B cell (primary cell): ENCODE results near the gene SRXN1. TPM values are rescaled to one million over a fixed set of nuclear protein-coding genes. Genes with fewer than 3 reads are reported as not detected.

Source experiments
- ATAC-seq: fragments of 200-7000 bp; cut with Tn5 transposase; one replicate; pipeline ENCODE4 v1.10.0; 2021; ENCODE audit warnings: low read depth, mild to moderate bottlenecking, moderate number of reproducible peaks, moderate library complexity
- CTCF ChIA-PET: fragments of 350-600 bp; sonication (Branson Sonifier 250); formaldehyde crosslinking; loops from one replicate; lab custom pipeline; 2021; ENCODE audit warnings: antibody characterized with exemption, inconsistent platforms; lab: Charles Lee
- POLR2A ChIA-PET: fragments of 350-600 bp; sonication (Branson Sonifier 250); formaldehyde crosslinking; loops from one replicate; lab custom pipeline; 2021; ENCODE audit warnings: antibody characterized with exemption; lab: Charles Lee
- DNase-seq: peaks from one replicate; pipeline ENCODE4 v3.0.0; 2013
- H2AFZ ChIP-seq: 2 replicates; pipeline ENCODE4 v1.6.1; 2012; ENCODE audit warnings: mild to moderate bottlenecking, low read depth, low read length; ENCODE audit not compliant: insufficient read depth, poor library complexity, severe bottlenecking
- H3K27ac ChIP-seq, 2 donors: 1 replicate in 1 of 2; 2 replicates in 1 of 2; pipeline ENCODE4 v1.5.1; 2012 to 2013; ENCODE audit warnings: low read length in 2 of 2, mild to moderate bottlenecking in 2 of 2, moderate library complexity in 1 of 2
- H3K27me3 ChIP-seq, 4 experiments: fragments of 200-600 bp in 1 of 4; sonication (generic) in 1 of 4; replicated peaks in 1 of 4; 1 replicate in 2 of 4; 2 replicates in 2 of 4; pipeline versions ENCODE4 v1.6.1 to v1.7.0; 2013 to 2016; ENCODE audit warnings: low read length in 3 of 4, mild to moderate bottlenecking in 2 of 4, mixed read lengths in 1 of 4, moderate library complexity in 1 of 4; ENCODE audit not compliant: insufficient read depth in 4 of 4, control insufficient read depth in 3 of 4; ENCODE audit errors: control extremely low read depth in 1 of 4
- H3K36me3 ChIP-seq, 2 experiments: replicated peaks in 1 of 2; 1 replicate in 1 of 2; 2 replicates in 1 of 2; pipeline versions ENCODE4 v1.6.1 to v1.7.1; 2013; ENCODE audit warnings: low read length in 1 of 2; ENCODE audit not compliant: insufficient read depth in 2 of 2, control insufficient read depth in 1 of 2; ENCODE audit errors: control extremely low read depth in 1 of 2, extremely low read depth in 1 of 2
- H3K4me1 ChIP-seq, 2 donors: fragments of 200-600 bp in 1 of 2; sonication (generic) in 1 of 2; 1 replicate in 1 of 2; 2 replicates in 1 of 2; pipeline versions ENCODE4 v1.5.1 to v1.6.1; 2013 to 2017; ENCODE audit warnings: low read length in 2 of 2; ENCODE audit not compliant: control insufficient read depth in 2 of 2, insufficient read depth in 2 of 2
- H3K4me2 ChIP-seq: replicated peaks from 2 replicates; pipeline ENCODE3; 2012; ENCODE audit warnings: mild to moderate bottlenecking, low read depth, low read length; ENCODE audit not compliant: poor library complexity, severe bottlenecking
- H3K4me3 ChIP-seq, 5 experiments: fragments of 200-600 bp in 1 of 5; sonication (generic) in 1 of 5; 1 replicate in 3 of 5; 2 replicates in 2 of 5; pipeline versions ENCODE4 v1.5.1 to v1.7.0; 2011 to 2016; ENCODE audit warnings: low read length in 4 of 5, mild to moderate bottlenecking in 4 of 5, low read depth in 2 of 5, control low read depth in 1 of 5, moderate library complexity in 1 of 5; ENCODE audit not compliant: insufficient read depth in 1 of 5; ENCODE audit errors: control extremely low read depth in 1 of 5, extremely low read depth in 1 of 5
- H3K79me2 ChIP-seq: fragments of 200-600 bp; sonication (generic); one replicate; pipeline ENCODE4 v1.6.0; 2016; ENCODE audit warnings: low read length; ENCODE audit not compliant: control insufficient read depth, insufficient read depth
- H3K9ac ChIP-seq: fragments of 200-600 bp; sonication (generic); 2 replicates; pipeline ENCODE4 v1.6.1; 2017; ENCODE audit warnings: mild to moderate bottlenecking, low read length, moderate library complexity
- H3K9me3 ChIP-seq, 3 donors: one replicate each; pipeline versions ENCODE4 v1.6.1 to v1.7.1; 2013; ENCODE audit warnings: low read length in 2 of 3; ENCODE audit not compliant: control insufficient read depth in 2 of 3, insufficient read depth in 1 of 3; ENCODE audit errors: control extremely low read depth in 1 of 3
- H4K20me1 ChIP-seq: 2 replicates; pipeline ENCODE4 v1.6.0; 2012; ENCODE audit warnings: mild to moderate bottlenecking, low read length; ENCODE audit not compliant: insufficient read depth, control insufficient read depth, poor library complexity, severe bottlenecking
- H3K27ac Mint-ChIP-seq: one replicate; pipeline ENCODE4 v1.8.0; 2021; ENCODE audit warnings: mixed read lengths
- H3K27me3 Mint-ChIP-seq: one replicate; pipeline ENCODE4 v1.8.0; 2021; ENCODE audit warnings: mixed read lengths
- H3K4me1 Mint-ChIP-seq: one replicate; pipeline ENCODE4 v1.8.0; 2021; ENCODE audit warnings: mixed read lengths
- H3K4me3 Mint-ChIP-seq: one replicate; pipeline ENCODE4 v1.8.0; 2021; ENCODE audit warnings: mixed read lengths
- H3K9me3 Mint-ChIP-seq: one replicate; pipeline ENCODE4 v1.8.0; 2022; ENCODE audit warnings: mixed read lengths; ENCODE audit not compliant: insufficient read depth
- EZH2 ChIP-seq: IDR thresholded peaks from 2 replicates; pipeline ENCODE4 v1.6.1; 2012; ENCODE audit warnings: borderline replicate concordance, low read depth, mild to moderate bottlenecking, moderate library complexity, low read length; ENCODE audit not compliant: insufficient read depth, poor library complexity, severe bottlenecking
- WGBS: methylation state at CpG from one replicate; pipeline ENCODE4 v1.1.5; 2013; ENCODE audit warnings: missing lambda C conversion rate; ENCODE audit not compliant: insufficient coverage; 5-methylcytosine and 5-hydroxymethylcytosine counted together
- intact Hi-C: fragments of 100-400 bp; cut with micrococcal nuclease; formaldehyde crosslinking; loops from one replicate; pipeline ENCODE4 v1.10.0; 2022
- polyA plus RNA-seq: library from polyadenylated mRNA; depleted of rRNA; stranded (reverse); fragments of >200 nt; gene quantifications from 2 replicates; pipeline ENCODE4 v1.2.3, GENCODE V29; 2012
- total RNA-seq, 2 donors: library from RNA; stranded (reverse); fragments of 120-200 nt in 1 of 2; gene quantifications; 1 replicate in 1 of 2; 2 replicates in 1 of 2; pipeline versions ENCODE4 v1.2.3 to v1.2.4, GENCODE V29; 2013 to 2022
- TF ChIP-seq, protein P1 (sequence below): fragments of 200-600 bp; IDR thresholded peaks from one replicate; pipeline ENCODE4 v1.8.0; 2022; ENCODE audit warnings: antibody characterized with exemption, mild to moderate bottlenecking

Gene SRXN1
- total and polyA plus RNA-seq, 2 donors (not counting 1 experiment from before 2014, with no cell fraction given): 1.3 to 4.5 TPM

DNA sequence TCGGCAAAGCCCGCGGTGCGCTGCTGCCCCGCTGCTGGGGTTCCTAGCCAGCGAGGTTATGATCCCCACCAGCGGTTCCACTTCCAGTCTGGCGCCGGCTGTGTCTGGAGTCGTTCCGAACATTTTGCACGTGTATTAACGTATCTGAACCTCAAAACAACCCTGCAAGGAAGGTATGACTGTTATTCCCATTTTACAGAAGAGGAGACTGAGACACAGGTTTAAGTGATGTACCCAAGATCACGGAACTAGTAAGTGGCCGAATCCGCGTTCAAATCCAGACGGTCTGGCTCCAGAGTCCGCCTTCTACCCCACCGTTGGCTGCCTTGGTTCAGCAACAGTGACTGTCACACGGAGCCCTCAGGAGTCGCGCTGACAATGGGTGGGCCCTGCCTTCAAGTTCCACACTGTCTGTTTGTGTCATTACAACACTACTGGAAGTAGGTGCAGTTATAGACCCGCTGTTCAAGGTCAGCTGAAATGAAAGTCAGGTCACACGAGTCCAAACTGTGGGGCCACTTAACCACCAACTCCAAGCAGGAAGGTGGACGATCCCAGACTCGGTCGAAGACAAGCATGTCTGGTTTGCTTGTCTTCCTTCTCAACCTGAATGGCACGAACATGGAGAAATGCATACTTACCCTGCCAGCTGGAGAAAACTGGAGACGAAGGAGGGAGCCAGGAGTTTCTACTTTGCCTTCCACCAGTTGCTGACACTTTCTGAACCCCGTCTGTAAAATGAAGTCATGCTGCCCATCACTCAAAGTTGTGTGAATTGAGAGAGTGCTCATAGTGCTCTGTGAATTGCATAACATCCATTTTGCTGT is 803 bp upstream of the SRXN1 start:
- Histone ChIP-seq H3K9ac (peak overlapping the region; percentile 70), H3K79me2 (no peaks in the 10 kb centered on the region), H2AFZ (peak overlapping the region; percentile 73), H3K36me3 (no peaks in the 10 kb centered on the region), H4K20me1 (no peaks in the 10 kb centered on the region), H3K9me3 (no peaks in the 10 kb centered on the region), H3K4me1 (peaks cover 10 to 18% of the 10 kb centered on the region in 2 donors), H3K27me3 (peaks cover 0 to 12% (median 2%) of the 10 kb centered on the region in 4 experiments), H3K27ac (no peak overlapping the region), H3K4me3 (peak overlapping the region in 4 of 5 experiments; percentile 37 to 67 (median 55)), H3K4me2 (peak overlapping the region; percentile 88)
- Mint-ChIP-seq H3K27me3 (peaks cover 17% of the 10 kb centered on the region), H3K4me3 (peak overlapping the region; percentile 77), H3K27ac (peak overlapping the region; percentile 17), H3K4me1 (peaks cover 20% of the 10 kb centered on the region), H3K9me3 (no peaks in the 10 kb centered on the region)
- CTCF ChIA-PET: interaction anchor here (1.2 to 1.5 kb wide), 2 partner anchors 8 to 11 kb away, joined by 3 to 7 read pairs; no protein-coding TSS in a partner anchor
- POLR2A ChIA-PET: no interaction called here
- DNase-seq (no peak), ATAC-seq (no peak)
- intact Hi-C loops: loop anchor here (1.0 to 2.0 kb wide), 3 partner anchors 9 to 179 kb away; partner anchors contain the start of gene FAM110A
- TF ChIP-seq EZH2: no peak
- TF ChIP-seq, protein P1, sequence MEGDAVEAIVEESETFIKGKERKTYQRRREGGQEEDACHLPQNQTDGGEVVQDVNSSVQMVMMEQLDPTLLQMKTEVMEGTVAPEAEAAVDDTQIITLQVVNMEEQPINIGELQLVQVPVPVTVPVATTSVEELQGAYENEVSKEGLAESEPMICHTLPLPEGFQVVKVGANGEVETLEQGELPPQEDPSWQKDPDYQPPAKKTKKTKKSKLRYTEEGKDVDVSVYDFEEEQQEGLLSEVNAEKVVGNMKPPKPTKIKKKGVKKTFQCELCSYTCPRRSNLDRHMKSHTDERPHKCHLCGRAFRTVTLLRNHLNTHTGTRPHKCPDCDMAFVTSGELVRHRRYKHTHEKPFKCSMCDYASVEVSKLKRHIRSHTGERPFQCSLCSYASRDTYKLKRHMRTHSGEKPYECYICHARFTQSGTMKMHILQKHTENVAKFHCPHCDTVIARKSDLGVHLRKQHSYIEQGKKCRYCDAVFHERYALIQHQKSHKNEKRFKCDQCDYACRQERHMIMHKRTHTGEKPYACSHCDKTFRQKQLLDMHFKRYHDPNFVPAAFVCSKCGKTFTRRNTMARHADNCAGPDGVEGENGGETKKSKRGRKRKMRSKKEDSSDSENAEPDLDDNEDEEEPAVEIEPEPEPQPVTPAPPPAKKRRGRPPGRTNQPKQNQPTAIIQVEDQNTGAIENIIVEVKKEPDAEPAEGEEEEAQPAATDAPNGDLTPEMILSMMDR: peak; percentile 39
- WGBS: 38% methylated on average over 29 of the region's 31 CpGs
